ENCODE measurements around the gene ANKRD12. TPM values are rescaled to one million over a fixed set of nuclear protein-coding genes. Genes with fewer than 3 reads are reported as not detected.

The ANKRD12 gene
- polyA plus RNA-seq, 1 donor from 2014 or later = 32.3 TPM

- no peaks in the 10 kb centered on the region for H3K27me3 ChIP-seq (ENCODE audit: insufficient read depth, low read depth, low read length)
- no peak for TF ChIP-seq CTCF (IDR thresholded peaks at IDR 0.05; ENCODE audit: poor library complexity, severe bottlenecking)
- TF ChIP-seq TAF1 (IDR thresholded peaks at IDR 0.05; ENCODE audit: low read depth) = no peak
- TF ChIP-seq RAD21 (conservative IDR thresholded peaks at IDR 0.05) = no peak
- no peak for TF ChIP-seq EP300 (conservative IDR thresholded peaks at IDR 0.05; ENCODE audit: poor library complexity, severe bottlenecking)
- no peak for TF ChIP-seq MXI1 (conservative IDR thresholded peaks at IDR 0.05; ENCODE audit: poor library complexity, severe bottlenecking)
- no peak for TF ChIP-seq REST (IDR thresholded peaks at IDR 0.05; ENCODE audit: borderline replicate concordance)
- no peak for TF ChIP-seq POLR2AphosphoS5 (IDR thresholded peaks at IDR 0.05)
- H3F3A ChIP-seq (ENCODE audit: insufficient read depth, low read length, poor library complexity, severe bottlenecking) = no peaks in the 10 kb centered on the region
- H3K4me3 ChIP-seq (ENCODE audit: low read length) = no peak overlapping the region
- no peak overlapping the region for H2AFZ ChIP-seq (ENCODE audit: low read depth, low read length)
- no peak overlapping the region for H3K4me2 ChIP-seq (ENCODE audit: low read length)
- no peaks in the 10 kb centered on the region for H3K36me3 ChIP-seq (ENCODE audit: insufficient read depth, low read length)
- no peaks in the 10 kb centered on the region for H3K9me2 ChIP-seq (ENCODE audit: insufficient read depth, low read length)
- no peak overlapping the region for H3K27ac ChIP-seq (ENCODE audit: low read length)
- H3K9me3 ChIP-seq (ENCODE audit: low read length) = no peaks in the 10 kb centered on the region
- H3K79me2 ChIP-seq (replicated peaks; ENCODE audit: insufficient read depth, low read length) = peaks cover 38% of the 10 kb centered on the region
- no peak overlapping the region for H3K9ac ChIP-seq (ENCODE audit: low read length)
- H4K20me1 ChIP-seq (ENCODE audit: insufficient read depth) = no peaks in the 10 kb centered on the region
Measured at GRCh38 chr18:9120796-9121195, 15.8 kb upstream of the ANKRD12 start.

GRCh38 chr18:9123520-9123919 is 13.1 kb upstream of the ANKRD12 start:
- H3K4me3 ChIP-seq (ENCODE audit: low read length) = no peak overlapping the region
- no peaks in the 10 kb centered on the region for H3F3A ChIP-seq (ENCODE audit: insufficient read depth, low read length, poor library complexity, severe bottlenecking)
- peaks cover 20% of the 10 kb centered on the region for H3K79me2 ChIP-seq (replicated peaks; ENCODE audit: insufficient read depth, low read length)
- no peaks in the 10 kb centered on the region for H3K27me3 ChIP-seq (ENCODE audit: insufficient read depth, low read depth, low read length)
- no peaks in the 10 kb centered on the region for H3K36me3 ChIP-seq (ENCODE audit: insufficient read depth, low read length)
- H3K4me2 ChIP-seq (ENCODE audit: low read length) = no peak overlapping the region
- no peaks in the 10 kb centered on the region for H3K9me2 ChIP-seq (ENCODE audit: insufficient read depth, low read length)
- H3K27ac ChIP-seq (ENCODE audit: low read length) = no peak overlapping the region
- TF ChIP-seq RAD21 (conservative IDR thresholded peaks at IDR 0.05) (no peak), MXI1 (conservative IDR thresholded peaks at IDR 0.05; ENCODE audit: poor library complexity, severe bottlenecking) (no peak), TAF1 (IDR thresholded peaks at IDR 0.05; ENCODE audit: low read depth) (no peak), REST (IDR thresholded peaks at IDR 0.05; ENCODE audit: borderline replicate concordance) (no peak), SMC3 (conservative IDR thresholded peaks at IDR 0.05; ENCODE audit: poor library complexity) (no peak), EP300 (conservative IDR thresholded peaks at IDR 0.05; ENCODE audit: poor library complexity, severe bottlenecking) (no peak), POLR2AphosphoS5 (IDR thresholded peaks at IDR 0.05) (no peak), CTCF (IDR thresholded peaks at IDR 0.05; ENCODE audit: poor library complexity, severe bottlenecking) (no peak), EZH2 (IDR thresholded peaks at IDR 0.05; ENCODE audit: borderline replicate concordance, insufficient read depth, low read length, poor library complexity, severe bottlenecking) (no peak)
- H2AFZ ChIP-seq (ENCODE audit: low read depth, low read length) = no peak overlapping the region
- no peaks in the 10 kb centered on the region for H3K9me3 ChIP-seq (ENCODE audit: low read length)
- H4K20me1 ChIP-seq (ENCODE audit: insufficient read depth) = no peaks in the 10 kb centered on the region
- no peak overlapping the region for H3K9ac ChIP-seq (ENCODE audit: low read length)

Data from neural cell (in vitro differentiated cells).